Jurkat, Clone E6-1 (cell line): ENCODE results near the gene DAB2.
"Not testable (repeated sequence)": the region's sequence is repeated elsewhere in the genome, so short reads cannot be mapped to it uniquely, and the experiment has no call there.

Source experiments
- DNase-seq: peaks from one replicate; pipeline ENCODE4 v3.0.0-alpha.2; 2011; ENCODE audit warnings: low read depth, low spot score
- H3K4me3 ChIP-seq: 2 replicates; pipeline ENCODE4 v1.5.1; 2011; ENCODE audit warnings: mild to moderate bottlenecking, low read length, control low read depth, moderate library complexity

DAB2 gene

GRCh38 chr5:39361306-39361705 lies 63.5 kb downstream of the DAB2 start:
- no peak overlapping the region for H3K4me3 ChIP-seq

DNA sequence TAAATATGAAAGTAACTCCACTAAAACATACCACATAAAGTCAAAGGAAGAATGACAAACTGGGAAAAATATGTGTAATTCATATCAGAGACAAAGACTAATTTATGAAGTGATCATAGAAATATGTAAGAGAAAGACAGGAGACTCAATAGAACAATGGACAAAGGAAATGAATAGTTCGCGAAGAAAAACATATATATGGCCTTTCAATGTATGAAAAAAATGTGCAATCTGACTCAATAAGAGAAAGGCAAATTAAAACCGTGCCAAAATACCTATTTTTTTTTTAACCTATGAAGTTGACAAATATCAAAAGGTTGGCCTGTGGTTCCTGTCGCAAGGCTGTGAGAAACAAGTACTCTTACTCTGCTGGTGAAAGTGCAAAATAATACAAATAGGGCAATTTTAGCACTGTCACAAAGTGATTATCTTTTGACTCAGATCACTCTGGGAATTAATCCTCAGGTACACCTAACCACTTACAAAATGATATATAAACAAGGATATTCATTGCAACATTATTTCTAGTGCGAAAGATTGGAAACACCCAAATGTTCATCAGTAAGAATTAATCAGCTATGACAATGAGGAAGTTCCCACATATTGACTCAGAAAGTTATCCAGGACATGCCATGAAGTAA lies 64.2 kb downstream of the DAB2 start:
- H3K4me3 ChIP-seq = no peak overlapping the region
- DNase-seq = no peak

More at GRCh38 chr5:39361306-39361705, 63.5 kb downstream of the DAB2 start:
- DNase-seq = no peak

- no peak overlapping the region for H3K4me3 ChIP-seq
- DNase-seq = no peak
Measured at GRCh38 chr5:39356263-39356662, 68.5 kb downstream of the DAB2 start.

GRCh38 chr5:39355324-39355723 lies 69.5 kb downstream of the DAB2 start:
- DNase-seq = no peak
- no peak overlapping the region for H3K4me3 ChIP-seq

- no peak overlapping the region for H3K4me3 ChIP-seq
- DNase-seq = no peak
Measured at GRCh38 chr5:39353717-39354399, 70.9 kb downstream of the DAB2 start.

DNA sequence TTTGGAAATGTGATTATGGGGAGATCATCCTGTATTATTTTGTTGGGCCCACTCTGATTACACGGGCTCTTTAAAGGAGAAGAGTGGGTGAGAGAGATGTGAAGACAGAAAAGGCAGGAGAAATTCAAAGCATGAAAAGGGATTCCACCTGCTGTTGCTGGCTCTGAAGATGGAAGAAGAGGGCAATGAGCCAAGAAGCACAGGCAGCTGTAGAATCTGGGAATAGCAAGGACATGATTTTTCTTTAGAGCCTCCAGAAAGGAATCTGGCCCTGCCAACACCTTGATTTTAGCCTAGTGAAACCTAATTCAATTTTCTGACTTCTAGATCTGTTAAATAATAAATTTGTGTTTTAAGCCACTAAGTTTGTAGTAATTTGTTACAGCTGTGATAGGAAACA lies 71.8 kb downstream of the DAB2 start:
- no peak overlapping the region for H3K4me3 ChIP-seq
- no peak for DNase-seq

GRCh38 chr5:39352170-39352569 lies 72.6 kb downstream of the DAB2 start:
- H3K4me3 ChIP-seq = no peak overlapping the region
- DNase-seq = no peak

DNA sequence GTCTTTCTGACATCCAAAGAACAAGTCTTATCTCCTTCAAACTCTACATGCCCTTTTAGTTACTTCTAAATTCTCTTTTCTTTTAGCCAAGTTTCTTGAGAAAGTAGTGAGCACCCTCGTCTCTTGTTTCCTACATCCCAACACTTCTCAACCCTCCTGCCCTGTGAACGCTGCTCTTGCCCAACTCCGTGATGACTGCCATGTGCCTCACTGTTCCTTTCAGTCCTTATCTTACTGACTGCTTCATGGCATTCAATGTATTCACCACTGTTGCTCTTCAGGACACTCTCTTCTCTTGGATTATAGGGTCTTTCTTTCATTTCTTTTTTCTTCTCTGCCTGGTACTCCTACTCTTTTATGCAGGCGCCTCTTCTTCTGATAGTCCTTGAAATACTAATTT lies 75.3 kb downstream of the DAB2 start:
- H3K4me3 ChIP-seq = no peak overlapping the region
- no peak for DNase-seq

- no peak for DNase-seq
- H3K4me3 ChIP-seq = no peak overlapping the region
Measured at GRCh38 chr5:39342460-39342859, 82.3 kb downstream of the DAB2 start.

DNA sequence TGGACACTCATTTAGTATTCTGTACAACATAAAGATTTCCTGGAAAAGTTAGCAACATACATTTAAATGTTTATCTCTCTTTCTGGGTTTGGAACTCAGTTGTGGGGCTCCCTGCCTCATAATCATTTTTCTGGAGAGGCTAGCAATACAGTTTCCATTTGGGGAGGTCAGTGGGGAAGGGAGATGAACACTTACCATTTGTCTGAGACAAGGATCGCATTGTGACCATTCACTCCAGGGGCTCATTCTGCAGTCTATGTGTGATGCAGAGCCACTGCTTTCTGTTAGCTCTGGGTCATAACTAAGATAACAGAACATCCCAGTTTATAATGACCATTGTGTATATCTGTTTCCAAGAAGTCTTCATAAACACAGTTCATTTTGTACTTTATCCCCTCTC lies 82.9 kb downstream of the DAB2 start:
- H3K4me3 ChIP-seq = no peak overlapping the region
- DNase-seq = no peak

- DNase-seq = no peak
- H3K4me3 ChIP-seq = no peak overlapping the region
Measured at GRCh38 chr5:39340506-39340905, 84.3 kb downstream of the DAB2 start.

DNA sequence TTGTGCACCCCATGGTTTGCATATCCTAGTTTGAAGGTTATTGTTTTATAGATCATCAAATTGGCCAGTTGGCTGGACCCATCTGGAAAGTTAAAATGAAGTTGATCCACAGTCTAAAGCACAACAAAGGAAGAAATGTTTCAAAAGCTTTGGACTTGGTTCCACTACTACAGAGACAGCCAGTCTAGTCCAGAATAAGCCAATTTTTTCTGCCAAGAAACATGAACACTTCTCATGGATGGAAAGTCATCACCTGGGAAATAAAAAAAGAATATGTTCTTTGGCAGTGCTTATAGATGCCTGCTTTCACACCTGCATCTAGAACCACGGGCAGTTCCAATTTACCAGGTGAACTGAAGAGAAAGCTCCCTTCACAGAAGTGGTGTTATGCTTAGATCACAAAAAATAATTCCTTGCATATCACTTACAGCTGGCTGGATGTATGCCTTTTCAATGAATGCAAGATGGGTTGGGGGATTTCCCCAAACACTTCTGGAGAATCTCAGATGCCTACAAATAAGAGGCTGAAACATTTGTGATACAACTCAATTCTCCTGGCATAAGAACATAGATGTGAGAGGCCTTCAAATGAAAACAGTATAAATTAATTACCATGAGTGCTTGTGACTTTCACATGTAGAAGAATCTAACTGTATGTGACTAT lies 87.4 kb downstream of the DAB2 start:
- DNase-seq = no peak

DNA sequence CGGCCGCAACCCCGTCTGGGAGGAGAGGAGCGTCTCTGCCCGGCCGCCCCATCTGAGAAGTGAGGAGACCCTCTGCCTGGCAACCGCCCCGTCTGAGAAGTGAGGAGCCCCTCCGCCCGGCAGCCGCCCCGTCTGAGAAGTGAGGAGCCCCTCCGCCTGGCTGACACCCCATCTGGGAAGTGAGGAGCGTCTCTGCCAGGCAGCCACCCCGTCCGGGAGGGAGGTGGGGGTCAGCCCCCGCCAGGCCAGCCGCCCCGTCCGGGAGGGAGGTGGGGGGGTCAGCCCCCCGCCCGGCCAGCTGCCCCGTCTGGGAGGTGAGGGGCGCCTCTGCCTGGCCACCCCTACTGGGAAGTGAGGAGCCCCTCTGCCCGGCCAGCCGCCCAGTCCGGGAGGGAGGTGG lies 90.5 kb downstream of the DAB2 start:
- H3K4me3 ChIP-seq = not testable (repeated sequence)

More for the DNA sequence above, 87.4 kb downstream of the DAB2 start:
- no peak overlapping the region for H3K4me3 ChIP-seq

DNA sequence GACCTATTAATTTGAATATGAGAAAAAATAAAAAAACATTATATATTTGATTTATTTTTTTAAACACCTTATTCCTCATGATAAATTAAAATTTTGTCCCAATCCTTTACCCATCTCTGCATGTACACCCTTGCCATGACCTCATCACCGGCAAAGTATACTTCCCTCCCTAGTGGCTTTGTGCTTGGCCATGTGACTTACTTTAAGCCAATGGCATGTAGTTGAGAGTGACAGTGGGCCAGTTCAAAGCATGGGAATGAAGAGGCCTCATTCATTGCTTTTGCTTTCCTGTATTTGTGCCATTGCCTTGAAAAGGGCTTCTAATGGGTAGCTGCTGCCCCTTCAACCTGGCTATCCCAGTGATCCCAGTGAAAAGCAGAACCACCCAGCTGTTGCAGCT lies 91.7 kb downstream of the DAB2 start:
- no peak overlapping the region for H3K4me3 ChIP-seq
- DNase-seq = no peak

More for the DNA sequence above, 90.5 kb downstream of the DAB2 start:
- DNase-seq = not testable (repeated sequence)

DNA sequence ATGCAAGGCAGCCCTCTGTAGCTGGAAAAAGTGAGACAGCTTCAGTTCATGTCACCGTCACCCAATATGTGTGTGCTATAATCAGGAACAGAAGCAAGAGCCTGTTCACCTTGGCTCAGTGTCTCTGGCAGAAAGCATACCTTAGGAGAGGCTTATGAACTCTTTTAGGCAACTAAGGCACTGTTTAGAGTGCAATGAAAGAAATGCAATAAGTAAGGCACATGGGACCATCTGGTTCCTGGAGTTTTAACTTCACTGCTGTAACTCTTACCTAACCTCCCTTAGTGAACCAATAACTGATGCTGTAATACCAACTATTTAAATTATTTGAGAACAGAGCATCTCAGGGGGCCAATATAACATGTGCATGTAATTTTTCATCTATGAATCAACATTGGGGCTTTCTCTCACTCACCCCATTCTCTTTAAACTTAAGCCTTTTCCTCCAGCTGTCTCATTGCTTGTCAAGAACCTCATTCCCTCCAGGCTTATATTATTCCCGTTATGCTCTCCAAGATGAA lies 92.9 kb downstream of the DAB2 start:
- no peak for DNase-seq
- H3K4me3 ChIP-seq = no peak overlapping the region

GRCh38 chr5:39328731-39329130 lies 96.0 kb downstream of the DAB2 start:
- H3K4me3 ChIP-seq = no peak overlapping the region
- no peak for DNase-seq

DNA sequence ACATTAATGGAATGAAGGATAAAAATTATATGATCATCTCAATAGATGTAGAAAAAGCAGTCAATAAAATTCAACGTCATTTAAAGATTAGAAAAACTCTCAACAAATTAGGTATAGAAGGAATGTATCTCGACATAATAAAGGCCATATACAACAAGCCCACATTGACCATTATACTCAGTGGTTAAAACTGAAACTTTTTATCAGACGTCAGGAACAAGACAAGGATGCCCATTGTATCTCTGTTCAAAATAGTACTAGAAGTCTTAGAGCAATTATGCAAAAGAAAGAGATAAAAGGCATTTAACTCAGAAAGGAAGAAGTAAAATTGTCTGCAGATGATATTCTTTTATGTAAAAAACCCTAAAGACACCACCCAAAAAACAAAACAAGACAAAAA lies 101.2 kb downstream of the DAB2 start:
- no peak for DNase-seq
- H3K4me3 ChIP-seq = no peak overlapping the region
